ENCODE data around the gene C6orf15. TPM values are rescaled to one million over a fixed set of nuclear protein-coding genes. Genes with fewer than 3 reads are reported as not detected.

Gene C6orf15
- not detected for polyA plus RNA-seq (2012; ENCODE audit: insufficient read depth, insufficient read length)

GRCh38 chr6:31112478-31112877 is at the start of gene C6orf15:
C6orf15 (minus strand) TSS chr6:31112575; CDS start chr6:31112555, 20 bp downstream.
- no peak within 1 kb of the TSS for H3K4me3 ChIP-seq (ENCODE audit: low read length)
- DNase-seq (ENCODE audit: low read depth, low spot score), result no peak

GRCh38 chr6:31161216-31162126 is 49.1 kb upstream of the C6orf15 start:
- H3K4me3 ChIP-seq (ENCODE audit: low read length), result no peak overlapping the region
- no peak for DNase-seq (ENCODE audit: low read depth, low spot score)

DNA sequence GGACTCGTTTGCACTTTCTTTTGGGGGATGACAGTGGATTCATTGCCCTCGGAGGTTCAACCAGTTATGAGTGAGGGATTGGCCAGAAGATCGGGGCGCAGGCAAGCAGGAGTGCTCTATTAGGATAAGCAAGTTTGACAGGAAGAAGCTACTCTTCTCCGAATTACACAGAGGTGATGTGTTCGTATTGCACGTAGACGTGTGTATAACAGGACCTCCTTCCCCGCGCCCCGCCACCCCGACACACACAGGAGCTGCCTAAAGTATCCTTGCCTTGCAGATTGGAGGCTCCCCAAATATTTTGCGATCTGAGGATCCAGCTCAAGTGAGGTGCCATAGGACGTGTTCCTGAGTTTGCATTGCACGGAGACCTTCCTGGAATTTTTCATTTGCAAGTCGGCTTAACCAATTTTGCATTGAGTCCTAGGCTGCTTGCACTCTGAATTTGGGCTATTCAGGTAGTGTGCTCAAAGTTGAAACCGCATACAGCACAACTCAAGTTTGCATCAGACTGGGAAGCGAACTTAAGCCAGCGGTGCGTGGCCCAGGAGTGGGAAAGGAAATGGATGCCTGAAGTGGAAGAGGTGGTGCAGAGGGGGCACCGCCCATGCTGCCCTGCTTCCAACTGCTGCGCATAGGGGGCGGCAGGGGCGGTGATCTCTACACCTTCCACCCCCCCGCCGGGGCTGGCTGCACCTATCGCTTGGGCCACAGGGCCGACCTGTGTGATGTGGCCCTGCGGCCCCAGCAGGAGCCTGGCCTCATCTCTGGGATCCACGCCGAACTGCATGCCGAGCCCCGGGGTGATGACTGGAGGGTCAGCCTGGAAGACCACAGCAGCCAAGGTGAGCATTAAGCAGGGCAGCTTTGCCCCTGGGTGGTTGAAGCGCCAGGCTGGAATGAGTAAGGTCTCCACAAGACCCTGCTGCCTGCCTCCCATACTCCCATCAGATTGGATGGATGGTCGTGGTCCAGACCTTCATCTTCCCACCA is 46.8 kb upstream of the C6orf15 start:
- H3K4me3 ChIP-seq (ENCODE audit: low read length), result peak overlapping the region; percentile 95
- DNase-seq (ENCODE audit: low read depth, low spot score), result peak; percentile 20

DNA sequence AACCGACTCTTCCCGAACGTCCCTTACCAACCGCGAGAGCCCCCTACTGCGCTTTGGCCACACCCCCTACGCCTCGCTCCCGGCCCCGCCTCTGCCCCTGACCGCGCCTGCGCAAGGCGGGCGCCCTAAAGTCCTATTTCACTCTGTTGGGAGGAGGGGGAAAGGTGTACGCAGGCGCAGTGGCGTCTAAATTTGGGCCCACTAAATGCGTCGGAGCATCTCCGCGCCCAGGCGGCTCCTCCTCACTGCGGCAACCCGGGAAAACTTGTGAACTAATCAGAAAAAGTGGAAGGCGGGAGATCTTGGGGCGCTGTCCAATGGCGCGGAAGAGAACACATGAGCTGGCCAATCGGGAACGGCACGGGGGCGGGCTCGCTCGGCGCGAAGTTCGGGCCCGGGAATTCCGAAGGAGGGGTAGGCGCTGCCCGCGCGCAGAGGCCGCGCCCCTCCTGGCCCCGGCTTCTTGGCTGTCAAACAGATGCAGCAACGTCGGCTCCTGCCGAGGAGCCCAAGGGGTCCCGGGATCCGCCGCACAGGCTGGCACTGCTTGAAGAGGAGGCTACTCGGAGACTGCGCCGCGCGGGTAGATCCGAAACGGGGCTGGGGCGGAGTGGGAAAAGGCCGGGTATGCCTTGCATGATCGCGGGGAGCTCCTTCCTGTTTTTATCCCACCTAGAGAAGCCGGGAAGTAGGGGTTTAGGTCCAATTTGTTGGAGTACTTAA is 45.9 kb upstream of the C6orf15 start, which contains the start of gene TCF19:
Gene TCF19 (plus strand): TSS at position 450 of the 723 bp plus-strand sequence. CDS start 881 bp downstream, outside the sequence.
- H3K4me3 ChIP-seq (ENCODE audit: low read length), result peak within 1 kb of the TSS; percentile 95
- peak; percentile 99 for DNase-seq (ENCODE audit: low read depth, low spot score)

GRCh38 chr6:31157513-31158139 is 45.3 kb upstream of the C6orf15 start, which contains the start of gene CCHCR1:
CCHCR1 (minus strand) TSS chr6:31157802; CDS start chr6:31157600, 202 bp downstream.
- H3K4me3 ChIP-seq (ENCODE audit: low read length), result peak within 1 kb of the TSS; percentile 95
- DNase-seq (ENCODE audit: low read depth, low spot score), result no peak

DNA sequence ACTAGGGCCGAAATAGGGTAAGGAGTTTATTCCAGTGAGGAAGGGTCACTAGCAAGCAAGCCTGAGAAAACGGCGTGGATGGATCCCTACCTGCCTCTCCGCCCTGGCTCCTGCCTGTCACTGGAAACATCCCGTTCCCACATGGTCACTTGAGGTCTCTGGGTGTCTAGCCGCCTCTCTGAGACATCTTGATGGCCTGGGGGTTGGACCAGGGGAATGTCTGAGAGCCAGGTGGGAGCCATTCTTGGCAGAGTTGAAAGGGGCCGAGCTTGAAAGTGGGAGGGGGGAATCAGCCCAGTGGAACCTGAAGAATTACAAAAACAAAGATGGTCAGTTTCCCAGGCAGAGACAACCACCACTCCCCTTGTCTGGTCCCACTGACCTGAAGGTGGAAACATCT is 44.3 kb upstream of the C6orf15 start:
- DNase-seq (ENCODE audit: low read depth, low spot score), result no peak
- H3K4me3 ChIP-seq (ENCODE audit: low read length), result no peak overlapping the region

DNA sequence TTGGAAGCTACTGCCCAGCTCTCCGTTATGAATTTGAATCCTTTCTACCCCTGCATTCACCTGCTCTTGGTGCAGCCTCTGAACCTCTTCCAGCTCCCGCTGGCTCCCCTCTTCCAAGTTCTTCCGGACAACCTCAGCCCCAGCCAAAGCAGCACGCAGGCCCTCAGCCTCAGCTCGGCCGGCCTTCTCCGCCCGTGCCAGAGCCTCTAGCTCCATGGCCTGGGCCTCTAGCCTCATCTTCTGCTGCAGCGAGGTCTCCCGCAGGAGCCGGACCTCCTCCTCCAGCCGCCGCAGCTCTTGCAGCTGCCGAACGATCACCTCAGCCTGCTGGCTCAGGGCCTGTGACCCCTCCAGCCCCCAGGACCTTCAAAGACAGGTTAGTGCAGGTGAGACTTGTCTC is 42.1 kb upstream of the C6orf15 start:
- DNase-seq (ENCODE audit: low read depth, low spot score), result no peak
- no peak overlapping the region for H3K4me3 ChIP-seq (ENCODE audit: low read length)

GRCh38 chr6:31152781-31153180 is 40.4 kb upstream of the C6orf15 start:
- H3K4me3 ChIP-seq (ENCODE audit: low read length), result no peak overlapping the region
- no peak for DNase-seq (ENCODE audit: low read depth, low spot score)

DNA sequence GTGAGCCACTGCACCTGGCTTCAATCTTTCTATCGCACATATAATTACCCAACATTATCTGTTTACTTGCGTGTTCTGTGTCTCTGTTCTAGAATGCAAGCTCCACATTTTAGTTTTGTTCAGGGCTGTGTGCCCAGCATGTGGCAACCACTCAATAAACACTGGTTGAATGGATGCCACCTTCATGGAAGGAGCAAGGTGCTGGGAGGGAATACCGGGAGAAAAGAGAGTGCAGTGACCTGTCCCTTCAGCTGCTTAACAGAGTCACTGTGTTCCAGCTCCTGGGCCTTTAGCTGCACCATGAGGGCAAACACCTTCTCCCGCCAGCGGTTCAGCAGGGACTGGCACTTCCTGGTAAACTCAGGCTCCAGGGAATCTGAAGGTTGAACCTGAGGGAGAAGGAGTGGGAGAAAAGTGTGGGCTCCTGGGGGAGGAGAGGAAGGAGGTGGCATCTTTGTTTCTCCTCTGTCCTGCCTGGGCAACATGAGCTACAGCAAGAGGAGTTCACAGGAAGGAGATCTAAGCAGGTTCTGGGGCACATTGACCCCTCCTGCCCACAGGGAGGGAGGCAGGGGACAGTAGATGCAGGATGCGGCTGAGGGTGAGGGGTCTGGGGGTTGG is 37.6 kb upstream of the C6orf15 start:
- no peak for DNase-seq (ENCODE audit: low read depth, low spot score)
- no peak overlapping the region for H3K4me3 ChIP-seq (ENCODE audit: low read length)

DNA sequence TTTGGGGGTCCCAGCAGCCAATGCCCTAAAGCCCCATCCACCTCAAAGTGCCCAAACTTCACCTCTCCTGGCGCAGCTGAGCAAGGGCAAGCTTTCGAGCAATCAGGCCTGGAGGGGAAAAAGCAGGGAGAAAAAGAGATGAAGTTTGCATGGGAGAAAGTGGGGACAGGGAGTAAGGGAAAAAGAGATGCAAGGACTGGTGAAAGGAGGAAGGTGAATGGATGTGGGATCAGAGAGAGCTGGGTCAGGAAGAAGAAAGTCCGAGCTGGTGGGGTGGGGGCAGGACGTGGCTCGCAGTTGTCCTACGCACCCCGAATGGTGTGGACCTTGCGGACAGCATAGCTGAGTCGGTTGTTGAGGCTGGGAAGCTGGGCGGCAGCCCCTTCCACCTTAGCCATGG is 33.0 kb upstream of the C6orf15 start:
- DNase-seq (ENCODE audit: low read depth, low spot score), result no peak

GRCh38 chr6:31144970-31145340 is 32.6 kb upstream of the C6orf15 start:
- DNase-seq (ENCODE audit: low read depth, low spot score), result no peak
- no peak overlapping the region for H3K4me3 ChIP-seq (ENCODE audit: low read length)

More for the DNA sequence above, 33.0 kb upstream of the C6orf15 start:
- no peak overlapping the region for H3K4me3 ChIP-seq (ENCODE audit: low read length)

DNA sequence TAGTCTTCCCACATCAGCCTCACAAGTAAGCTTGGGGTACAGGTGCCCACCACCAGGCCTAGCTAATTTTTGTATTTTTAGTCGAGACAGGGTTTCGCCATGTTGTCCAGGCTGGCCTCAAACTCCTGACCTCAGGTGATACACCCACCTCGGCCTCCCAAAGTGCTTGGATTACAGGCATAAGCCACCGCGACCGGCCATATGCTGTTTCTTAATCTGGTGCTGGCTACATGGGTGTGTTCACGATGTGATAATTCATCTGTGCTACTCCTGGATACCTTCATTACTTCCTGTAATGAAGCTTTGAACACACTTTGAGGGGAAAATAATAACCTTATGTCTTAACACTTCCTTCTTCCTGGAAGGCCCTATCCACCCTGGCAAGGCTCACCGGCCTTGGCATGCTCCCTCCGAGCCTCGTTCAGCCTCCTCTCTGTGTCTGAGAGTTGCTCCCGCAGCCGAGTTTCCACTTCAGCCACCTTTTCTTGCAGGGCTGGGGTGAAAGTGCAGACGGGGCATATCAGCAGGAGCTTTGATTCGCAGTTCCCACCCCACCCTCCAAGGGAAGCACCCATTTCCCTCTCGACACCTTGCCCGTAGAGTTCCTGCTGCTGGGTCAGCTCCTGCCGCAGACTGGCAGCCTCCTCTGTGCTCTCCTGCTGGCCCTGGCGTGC is 32.1 kb upstream of the C6orf15 start:
- no peak for DNase-seq (ENCODE audit: low read depth, low spot score)
- no peak overlapping the region for H3K4me3 ChIP-seq (ENCODE audit: low read length)

- no peak for DNase-seq (ENCODE audit: low read depth, low spot score)
- no peak overlapping the region for H3K4me3 ChIP-seq (ENCODE audit: low read length)
Measured at GRCh38 chr6:31143148-31143547, 30.8 kb upstream of the C6orf15 start.

DNA sequence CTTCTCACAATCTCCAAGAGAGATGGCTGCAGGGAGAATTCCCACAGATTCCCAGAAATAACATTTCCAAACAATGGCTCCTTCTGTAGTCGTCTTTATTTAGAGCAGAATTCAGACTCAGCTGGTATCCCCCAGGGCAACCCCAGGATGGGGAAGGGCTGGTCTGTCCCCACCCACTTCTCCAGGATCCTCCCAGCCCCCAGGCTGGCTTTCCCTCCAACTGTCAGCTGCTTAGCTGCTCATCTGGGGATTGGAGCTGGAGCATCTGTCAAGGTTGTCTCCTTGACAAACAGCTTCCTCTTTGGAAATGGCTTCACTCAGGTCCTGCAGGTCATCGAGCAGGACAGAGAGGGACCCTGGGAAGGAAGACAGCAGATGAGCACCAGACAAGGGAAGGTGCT is 30.0 kb upstream of the C6orf15 start:
- DNase-seq (ENCODE audit: low read depth, low spot score), result no peak

DNA sequence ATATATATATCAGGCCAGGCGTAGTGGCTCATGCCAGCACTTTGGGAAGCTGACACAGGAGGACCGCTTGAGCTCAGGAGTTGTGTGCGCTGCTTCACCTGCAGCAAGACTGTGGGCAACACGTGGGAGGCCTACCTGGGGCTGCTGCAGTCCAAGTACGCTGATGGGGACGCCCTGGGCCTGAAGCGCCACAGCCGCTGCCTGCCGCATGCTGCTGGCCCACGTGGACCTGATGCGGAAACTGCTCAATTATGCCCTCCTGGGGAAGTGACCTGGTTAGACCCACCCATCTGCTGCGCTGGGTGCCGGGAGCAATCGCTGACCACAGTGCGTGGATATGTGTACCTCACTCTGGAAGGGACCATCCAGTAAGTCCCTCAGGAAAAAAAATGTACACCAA is 28.3 kb upstream of the C6orf15 start:
- no peak for DNase-seq (ENCODE audit: low read depth, low spot score)
- no peak overlapping the region for H3K4me3 ChIP-seq (ENCODE audit: low read length)

More for the DNA sequence above, 30.0 kb upstream of the C6orf15 start:
- H3K4me3 ChIP-seq (ENCODE audit: low read length), result no peak overlapping the region

- no peak overlapping the region for H3K4me3 ChIP-seq (ENCODE audit: low read length)
Measured at GRCh38 chr6:31139599-31139998, 27.2 kb upstream of the C6orf15 start.

GRCh38 chr6:31138982-31139381 is 26.6 kb upstream of the C6orf15 start, which contains the start of gene PSORS1C2:
PSORS1C2 (minus strand) TSS chr6:31139066; CDS start chr6:31139026, 40 bp downstream.
- H3K4me3 ChIP-seq (ENCODE audit: low read length), result no peak within 1 kb of the TSS; the same call in 1 of the 2 replicates
- DNase-seq (ENCODE audit: low read depth, low spot score), result no peak

More at GRCh38 chr6:31139599-31139998, 27.2 kb upstream of the C6orf15 start:
- DNase-seq (ENCODE audit: low read depth, low spot score), result no peak
